Left colon (tissue), 2 donors: ENCODE measurements around the gene GFPT2. TPM values are rescaled to one million over a fixed set of nuclear protein-coding genes. Genes with fewer than 3 reads are reported as not detected.

Experiments
- ATAC-seq: fragments of 200-7000 bp; cut with Tn5 transposase; one replicate; pipeline ENCODE4 v1.9.1; 2020; ENCODE audit warnings: mild to moderate bottlenecking, moderate library complexity
- DNase-seq, 2 donors: peaks; one replicate each; pipeline ENCODE4 v3.0.0-alpha.2; 2020
- intact Hi-C, 2 donors: fragments of 100-400 bp; cut with DNase I in 1 of 2; cut with micrococcal nuclease in 1 of 2; formaldehyde crosslinking; loops; one replicate each; pipeline versions ENCODE4 v1.11.2 to v1.14.0; 2022; cut with DNase I, micrococcal nuclease
- total RNA-seq, 2 donors: library from RNA; stranded (reverse); fragmentation: NEBNext Ultra II Directional; extraction: Animal tissue kit (Norgen Biotek cat#: 25700); gene quantifications; one replicate each; pipeline ENCODE4 v1.2.1, GENCODE V29; 2021
- donor health status: DM: no; HTN: no; CAD: no.
- donor health status: DM: yes; HTN: yes; CAD: no.

Gene GFPT2
- total RNA-seq, 2 donors from 2014 or later = 1.5 to 2.8 TPM

- intact Hi-C loops = no loop called here
- ATAC-seq = no peak
These were observed 101.2 kb downstream of the GFPT2 start for GRCh38 chr5:180251887-180252286.

GRCh38 chr5:180251141-180251540 is 102.0 kb downstream of the GFPT2 start:
- no peak for ATAC-seq
- intact Hi-C loops = no loop called here
- DNase-seq = no peak

More at GRCh38 chr5:180251887-180252286, 101.2 kb downstream of the GFPT2 start:
- DNase-seq = no peak

Other genes starting within 250 kb of the GFPT2 start
- gene RASGEF1C, start 144.1 kb downstream of the GFPT2 start, total RNA-seq = under 1 TPM in 1 of 2 donors, not detected in 1; 0.17 TPM
- gene MAPK9, start 61.3 kb downstream of the GFPT2 start, total RNA-seq = 10 to 100 TPM; 40.9 to 49.8 TPM
- gene CNOT6, start 141.0 kb upstream of the GFPT2 start, total RNA-seq = 10 to 100 TPM; 24.8 to 25.2 TPM
- not detected for gene SCGB3A1, start 238.2 kb upstream of the GFPT2 start, total RNA-seq